ENCODE data around the gene MBNL2.

MBNL2 gene

DNA sequence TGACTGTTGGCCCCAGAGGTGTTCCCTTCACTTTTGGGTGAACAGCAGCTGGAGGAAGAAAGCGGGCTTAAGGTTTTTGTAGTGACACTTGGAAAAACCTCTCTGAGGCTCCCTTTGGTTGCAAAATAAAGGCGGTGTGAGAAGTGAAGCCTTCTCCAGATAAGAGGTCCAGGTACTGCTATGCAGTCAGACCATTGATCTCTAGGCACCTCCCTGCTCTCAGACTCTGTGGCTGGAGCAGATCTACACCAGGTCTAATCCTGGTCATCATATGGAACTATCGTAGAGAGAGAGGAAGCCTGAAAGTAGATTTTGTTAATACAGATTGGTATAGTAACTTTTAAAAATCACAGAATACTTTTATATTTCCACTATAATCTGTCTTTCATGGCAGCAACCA, 47.5 kb downstream of the MBNL2 start:
- Histone ChIP-seq H3K4me2 (ENCODE audit: low read depth, low read length, poor library complexity, severe bottlenecking) (no peak overlapping the region), H3K9me3 (ENCODE audit: insufficient read depth, low read length) (no peaks in the 10 kb centered on the region), H4K20me1 (ENCODE audit: low read depth, low read length) (no peaks in the 10 kb centered on the region), H3K9ac (ENCODE audit: low read length) (no peak overlapping the region), H2AFZ (ENCODE audit: low read depth, low read length, severe bottlenecking) (no peak overlapping the region), H3K4me3 (ENCODE audit: insufficient read depth, low read length, poor library complexity, severe bottlenecking) (no peak overlapping the region), H3K36me3 (ENCODE audit: low read length) (no peaks in the 10 kb centered on the region), H3K27ac (ENCODE audit: low read depth, low read length) (no peak overlapping the region), H3K9me2 (replicated peaks; ENCODE audit: insufficient read depth, low read length) (no peaks in the 10 kb centered on the region), H3F3A (ENCODE audit: insufficient read depth) (no peaks in the 10 kb centered on the region), H3K79me2 (ENCODE audit: insufficient read depth, low read length) (no peaks in the 10 kb centered on the region), H3K27me3 (ENCODE audit: low read length) (no peaks in the 10 kb centered on the region)
- TF ChIP-seq, protein P1, sequence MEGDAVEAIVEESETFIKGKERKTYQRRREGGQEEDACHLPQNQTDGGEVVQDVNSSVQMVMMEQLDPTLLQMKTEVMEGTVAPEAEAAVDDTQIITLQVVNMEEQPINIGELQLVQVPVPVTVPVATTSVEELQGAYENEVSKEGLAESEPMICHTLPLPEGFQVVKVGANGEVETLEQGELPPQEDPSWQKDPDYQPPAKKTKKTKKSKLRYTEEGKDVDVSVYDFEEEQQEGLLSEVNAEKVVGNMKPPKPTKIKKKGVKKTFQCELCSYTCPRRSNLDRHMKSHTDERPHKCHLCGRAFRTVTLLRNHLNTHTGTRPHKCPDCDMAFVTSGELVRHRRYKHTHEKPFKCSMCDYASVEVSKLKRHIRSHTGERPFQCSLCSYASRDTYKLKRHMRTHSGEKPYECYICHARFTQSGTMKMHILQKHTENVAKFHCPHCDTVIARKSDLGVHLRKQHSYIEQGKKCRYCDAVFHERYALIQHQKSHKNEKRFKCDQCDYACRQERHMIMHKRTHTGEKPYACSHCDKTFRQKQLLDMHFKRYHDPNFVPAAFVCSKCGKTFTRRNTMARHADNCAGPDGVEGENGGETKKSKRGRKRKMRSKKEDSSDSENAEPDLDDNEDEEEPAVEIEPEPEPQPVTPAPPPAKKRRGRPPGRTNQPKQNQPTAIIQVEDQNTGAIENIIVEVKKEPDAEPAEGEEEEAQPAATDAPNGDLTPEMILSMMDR (IDR thresholded peaks at IDR 0.05; ENCODE audit: insufficient read depth, low read length, poor library complexity, severe bottlenecking), result no peak
- TF ChIP-seq EZH2phosphoT487 (conservative IDR thresholded peaks at IDR 0.05; ENCODE audit: low read length), result no peak

DNA sequence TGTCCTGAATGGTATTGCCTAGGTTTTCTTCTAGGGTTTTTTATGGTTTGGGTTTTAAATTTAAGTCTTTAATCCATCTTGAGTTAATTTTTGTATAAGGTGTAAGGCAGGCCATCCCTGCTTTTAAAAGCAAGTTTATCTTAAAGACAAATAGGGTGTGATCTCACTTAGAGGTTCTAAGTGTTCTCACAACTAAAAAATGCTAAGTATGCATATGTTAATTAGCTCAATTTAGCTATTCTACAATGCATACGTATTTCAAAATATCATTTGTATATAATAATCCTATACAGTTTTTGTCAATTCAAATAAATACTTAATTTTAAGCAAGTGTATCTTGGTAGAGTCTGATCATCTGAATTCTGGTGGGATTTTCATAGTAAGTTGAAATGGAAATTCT, 50.4 kb downstream of the MBNL2 start:
- no peaks in the 10 kb centered on the region for H3F3A ChIP-seq (ENCODE audit: insufficient read depth)
- H3K27me3 ChIP-seq (ENCODE audit: low read length), result no peaks in the 10 kb centered on the region
- no peaks in the 10 kb centered on the region for H3K9me2 ChIP-seq (replicated peaks; ENCODE audit: insufficient read depth, low read length)
- H3K9me3 ChIP-seq (ENCODE audit: insufficient read depth, low read length), result no peaks in the 10 kb centered on the region
- H3K9ac ChIP-seq (ENCODE audit: low read length), result no peak overlapping the region
- H3K36me3 ChIP-seq (ENCODE audit: low read length), result 0 out of 2 replicates have a peak, but pooled peaks cover 3% of the 10 kb centered on the region
- TF ChIP-seq, protein P1 (IDR thresholded peaks at IDR 0.05; ENCODE audit: insufficient read depth, low read length, poor library complexity, severe bottlenecking), result no peak
- TF ChIP-seq EZH2phosphoT487 (conservative IDR thresholded peaks at IDR 0.05; ENCODE audit: low read length), result no peak
- no peak overlapping the region for H3K4me3 ChIP-seq (ENCODE audit: insufficient read depth, low read length, poor library complexity, severe bottlenecking)
- H3K79me2 ChIP-seq (ENCODE audit: insufficient read depth, low read length), result no peaks in the 10 kb centered on the region
- no peak overlapping the region for H2AFZ ChIP-seq (ENCODE audit: low read depth, low read length, severe bottlenecking)
- H4K20me1 ChIP-seq (ENCODE audit: low read depth, low read length), result no peaks in the 10 kb centered on the region
- H3K4me2 ChIP-seq (ENCODE audit: low read depth, low read length, poor library complexity, severe bottlenecking), result no peak overlapping the region
- H3K27ac ChIP-seq (ENCODE audit: low read depth, low read length), result no peak overlapping the region

DNA sequence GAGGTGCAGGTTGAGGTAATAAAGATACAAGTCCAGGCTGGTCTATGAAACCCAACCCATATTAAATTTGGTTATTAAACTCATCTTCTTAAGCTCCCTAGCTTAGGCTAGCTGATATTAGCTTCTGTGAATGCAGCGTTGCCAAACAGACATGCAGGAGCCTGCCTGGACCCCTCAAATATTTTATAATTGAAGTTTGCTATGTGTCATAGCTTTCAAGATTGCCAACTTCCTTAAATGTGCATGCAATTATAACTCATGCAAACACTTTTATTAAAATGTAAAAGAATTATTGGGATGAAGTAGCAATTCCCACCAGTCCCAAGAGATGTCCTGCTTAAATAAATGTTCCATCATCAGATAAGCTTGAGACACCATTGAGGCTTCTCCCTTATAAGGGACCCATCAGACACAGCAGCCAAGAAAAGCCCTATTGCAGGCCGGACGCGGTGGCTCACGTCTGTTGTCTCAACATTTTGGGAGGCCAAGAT, 51.3 kb downstream of the MBNL2 start:
- Histone ChIP-seq H3F3A (ENCODE audit: insufficient read depth) (no peaks in the 10 kb centered on the region), H3K27ac (ENCODE audit: low read depth, low read length) (no peak overlapping the region), H3K27me3 (ENCODE audit: low read length) (no peaks in the 10 kb centered on the region), H3K36me3 (ENCODE audit: low read length) (0 out of 2 replicates have a peak, but pooled peaks cover 3% of the 10 kb centered on the region), H3K4me3 (ENCODE audit: insufficient read depth, low read length, poor library complexity, severe bottlenecking) (no peak overlapping the region), H4K20me1 (ENCODE audit: low read depth, low read length) (no peaks in the 10 kb centered on the region), H3K9me2 (replicated peaks; ENCODE audit: insufficient read depth, low read length) (no peaks in the 10 kb centered on the region), H3K9ac (ENCODE audit: low read length) (no peak overlapping the region), H3K4me2 (ENCODE audit: low read depth, low read length, poor library complexity, severe bottlenecking) (no peak overlapping the region), H3K79me2 (ENCODE audit: insufficient read depth, low read length) (no peaks in the 10 kb centered on the region), H3K9me3 (ENCODE audit: insufficient read depth, low read length) (no peaks in the 10 kb centered on the region), H2AFZ (ENCODE audit: low read depth, low read length, severe bottlenecking) (no peak overlapping the region)
- TF ChIP-seq EZH2phosphoT487 (conservative IDR thresholded peaks at IDR 0.05; ENCODE audit: low read length), result no peak
- TF ChIP-seq, protein P1 (IDR thresholded peaks at IDR 0.05; ENCODE audit: insufficient read depth, low read length, poor library complexity, severe bottlenecking), result no peak
